DMS53 (cell line): ENCODE results near the gene MLF2.
"Not testable (repeated sequence)": the region's sequence is repeated elsewhere in the genome, so short reads cannot be mapped to it uniquely, and the experiment has no call there.

Source experiments
- DNase-seq: peaks from one replicate; lab custom pipeline; 2025; lab: John Stamatoyannopoulos, UW

MLF2 gene

DNA sequence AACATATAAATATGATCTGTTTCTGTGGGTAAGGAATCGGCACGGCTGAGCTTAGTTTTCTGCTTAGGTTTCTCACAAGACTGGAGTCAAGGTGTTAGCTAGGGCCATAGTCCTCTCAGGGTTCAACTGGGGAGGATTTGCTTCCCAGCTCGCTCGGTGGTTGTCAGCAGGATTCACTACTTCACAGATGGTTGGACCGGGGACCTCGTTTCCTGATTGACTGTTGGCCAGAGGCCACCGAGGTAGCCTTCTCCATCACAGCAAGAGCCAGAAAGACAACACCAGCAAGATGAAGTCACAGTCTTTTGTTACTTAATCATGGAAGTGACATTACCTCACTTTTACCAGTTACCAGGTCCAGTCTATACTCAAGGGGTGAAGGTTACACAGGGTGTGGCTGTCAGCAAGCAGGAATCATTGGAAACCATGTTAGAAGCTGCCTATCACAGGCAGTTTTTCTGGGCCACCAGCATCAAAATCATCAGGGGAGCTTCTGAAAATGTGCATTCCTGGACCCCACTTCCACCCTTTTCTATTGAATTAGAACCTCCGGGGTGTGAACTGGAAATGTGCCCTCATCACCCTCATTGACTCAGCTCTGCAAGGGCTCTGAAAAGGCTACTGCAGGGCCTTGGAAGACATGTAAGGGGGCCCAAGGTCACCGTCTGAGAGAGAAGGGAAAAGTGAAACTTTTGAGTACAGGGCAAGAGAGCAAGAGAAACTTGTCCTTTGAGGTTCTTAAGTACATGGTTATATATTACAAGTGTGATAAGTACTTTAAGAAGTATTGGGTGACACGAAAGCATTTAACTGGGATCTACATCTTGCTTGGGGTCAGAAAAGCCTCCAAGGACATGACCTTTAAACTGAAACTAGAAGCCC lies 18.2 kb downstream of the MLF2 start:
- DNase-seq: no peak

DNA sequence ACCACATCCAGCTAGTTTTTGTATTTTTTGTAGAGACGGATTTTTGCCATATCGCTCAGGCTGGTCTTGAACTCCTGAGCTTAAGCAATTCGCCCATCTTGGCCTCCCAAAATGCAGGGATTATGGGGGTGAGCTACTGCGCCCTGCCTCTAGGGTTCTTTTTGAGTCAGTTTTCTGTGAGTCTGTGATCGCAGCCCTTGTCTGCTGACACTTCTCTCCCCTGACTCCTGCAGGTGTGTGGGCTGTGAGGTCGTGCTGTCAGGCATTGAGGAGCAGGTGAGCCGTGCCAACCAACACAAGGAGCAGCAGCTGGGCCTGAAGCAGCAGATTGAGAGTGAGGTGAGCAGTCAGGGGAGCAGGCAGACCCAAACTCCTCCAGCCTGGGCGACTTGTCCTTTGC lies 22.8 kb downstream of the MLF2 start:
- DNase-seq: peak; percentile 32

DNA sequence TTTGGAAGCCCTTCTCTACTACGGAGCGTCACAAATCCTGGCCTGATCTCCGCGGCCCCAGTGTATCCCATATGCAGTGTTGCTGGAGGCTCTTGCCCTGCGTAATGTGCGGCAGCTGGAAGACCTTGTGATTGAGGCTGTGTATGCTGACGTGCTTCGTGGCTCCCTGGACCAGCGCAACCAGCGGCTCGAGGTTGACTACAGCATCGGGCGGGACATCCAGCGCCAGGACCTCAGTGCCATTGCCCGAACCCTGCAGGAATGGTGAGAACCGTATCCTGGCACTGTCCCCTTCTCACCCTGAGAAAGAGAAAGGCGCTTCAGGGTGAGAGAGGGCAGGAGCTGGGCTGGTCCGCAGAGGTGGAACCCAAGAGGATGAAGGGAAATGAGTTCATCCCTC lies 23.8 kb downstream of the MLF2 start:
- DNase-seq: no peak

DNA sequence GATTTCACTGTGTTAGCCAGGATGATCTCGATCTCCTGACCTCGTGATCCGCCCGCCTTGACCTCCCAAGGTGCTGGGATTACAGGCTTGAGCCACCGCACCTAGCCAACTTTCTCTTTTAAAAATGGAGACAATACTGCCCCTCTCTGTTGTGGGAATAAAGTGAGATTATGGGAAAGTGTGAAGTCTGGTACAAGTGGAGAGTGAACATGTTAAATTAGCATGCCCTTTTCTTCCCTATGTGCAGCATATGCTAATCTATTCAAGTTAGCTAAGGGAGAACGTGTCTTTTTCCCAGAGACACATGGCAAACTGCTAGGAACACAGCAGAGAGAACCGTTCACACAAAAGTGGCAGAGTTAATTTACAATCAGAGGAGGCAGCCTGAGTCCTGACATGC lies 27.6 kb downstream of the MLF2 start:
- no peak for DNase-seq

DNA sequence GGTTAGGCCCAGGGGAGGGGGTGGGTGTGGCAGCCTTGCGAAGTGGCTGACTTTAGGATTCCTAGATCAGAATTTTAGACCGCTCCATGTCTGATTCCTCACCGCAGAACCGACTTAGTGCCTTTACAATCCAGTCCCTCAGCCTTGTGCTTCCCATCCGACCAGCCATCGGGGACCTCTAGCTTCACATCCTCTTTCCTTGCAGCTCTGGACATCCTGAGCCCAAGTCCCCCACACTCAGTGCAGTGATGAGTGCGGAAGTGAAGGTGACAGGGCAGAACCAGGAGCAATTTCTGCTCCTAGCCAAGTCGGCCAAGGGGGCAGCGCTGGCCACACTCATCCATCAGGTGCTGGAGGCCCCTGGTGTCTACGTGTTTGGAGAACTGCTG lies 28.5 kb downstream of the MLF2 start:
- DNase-seq: peak; percentile 83

DNA sequence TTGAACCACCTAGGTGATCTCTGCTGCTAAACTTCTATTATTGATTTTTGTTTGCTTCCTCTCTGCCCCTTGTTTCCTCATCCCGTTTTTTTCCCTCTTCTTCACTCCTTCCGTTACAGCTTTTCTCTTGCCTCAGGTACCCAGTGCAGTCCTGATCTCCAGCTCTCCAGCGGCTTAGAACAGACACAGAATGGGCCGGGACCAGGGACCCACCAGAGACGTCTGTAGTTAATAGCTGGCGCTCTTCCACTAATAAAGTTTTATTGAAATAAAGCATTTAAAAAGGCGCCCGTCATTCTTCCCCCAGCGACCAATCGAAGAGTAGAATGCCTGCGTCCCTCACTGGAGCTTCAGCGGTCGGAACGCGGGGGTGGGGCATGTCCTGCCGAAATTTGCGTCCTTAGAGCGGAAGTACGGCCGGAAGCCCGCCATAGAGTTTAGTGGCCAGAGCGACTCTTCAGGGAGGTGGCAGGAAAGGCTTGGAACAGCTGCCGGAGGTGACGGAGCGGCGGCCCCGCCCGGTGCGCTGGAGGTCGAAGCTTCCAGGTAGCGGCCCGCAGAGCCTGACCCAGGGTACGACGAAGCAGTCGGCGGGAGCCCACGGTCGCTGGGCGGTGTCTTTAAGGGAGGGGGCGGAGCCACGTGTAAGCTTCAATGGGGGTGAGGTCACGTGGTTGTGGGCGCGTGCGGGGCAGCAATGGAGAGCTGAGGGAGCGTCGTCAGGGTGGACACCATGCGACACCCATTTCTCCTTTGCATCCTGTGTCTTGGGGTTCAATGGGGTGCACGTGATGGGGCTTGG lies 29.1 kb downstream of the MLF2 start, which contains the start of gene COPS7A:
Gene COPS7A (plus strand): TSS at position 440 of the 802 bp plus-strand sequence. CDS start 611 bp downstream, outside the sequence.
- DNase-seq: peak; percentile 100

DNA sequence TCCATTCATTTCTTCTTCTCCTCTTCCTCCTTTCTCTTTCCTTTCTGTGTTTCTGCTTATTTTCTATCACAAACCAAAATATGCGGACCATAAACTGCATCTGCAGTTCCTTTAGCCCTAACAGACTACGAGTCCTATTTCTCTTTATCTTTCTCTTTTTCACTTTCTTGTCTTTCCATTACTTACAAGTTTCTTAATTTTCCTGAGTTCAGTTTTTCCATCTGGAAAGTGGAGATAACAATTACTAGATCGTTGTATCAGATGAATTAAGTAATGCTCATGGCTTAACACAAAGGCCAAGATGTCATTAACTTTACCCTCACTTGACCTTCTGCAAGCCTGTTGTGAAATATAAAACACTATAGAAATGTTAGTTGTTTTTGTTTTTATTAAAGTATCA lies 30.1 kb downstream of the MLF2 start:
- DNase-seq: no peak

DNA sequence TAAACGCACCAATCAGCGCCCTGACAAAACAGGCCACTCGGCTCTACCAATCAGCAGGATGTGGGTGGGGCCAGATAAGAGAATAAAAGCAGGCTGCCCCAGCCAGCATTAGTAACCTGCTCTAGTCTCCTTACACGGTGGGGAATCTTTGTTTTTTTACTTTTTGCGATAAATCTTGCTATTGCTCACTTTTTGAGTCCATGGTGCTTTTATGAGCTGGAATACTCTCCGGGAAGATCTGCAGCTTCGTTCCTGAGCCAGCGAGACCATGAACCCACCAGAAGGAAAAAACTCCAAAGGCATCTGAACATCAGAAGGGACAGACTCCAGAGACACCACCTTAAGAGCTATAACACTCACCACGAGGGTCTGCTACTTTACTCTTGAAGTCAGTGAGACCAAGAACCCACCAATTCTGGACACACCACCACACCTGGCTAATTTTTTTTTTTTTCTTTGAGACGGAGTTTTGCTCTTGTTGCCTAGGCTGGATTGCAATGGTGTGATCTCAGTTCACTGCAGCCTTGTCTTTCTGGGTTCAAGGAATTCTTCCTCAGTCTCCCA lies 36.0 kb downstream of the MLF2 start:
- no peak for DNase-seq

DNA sequence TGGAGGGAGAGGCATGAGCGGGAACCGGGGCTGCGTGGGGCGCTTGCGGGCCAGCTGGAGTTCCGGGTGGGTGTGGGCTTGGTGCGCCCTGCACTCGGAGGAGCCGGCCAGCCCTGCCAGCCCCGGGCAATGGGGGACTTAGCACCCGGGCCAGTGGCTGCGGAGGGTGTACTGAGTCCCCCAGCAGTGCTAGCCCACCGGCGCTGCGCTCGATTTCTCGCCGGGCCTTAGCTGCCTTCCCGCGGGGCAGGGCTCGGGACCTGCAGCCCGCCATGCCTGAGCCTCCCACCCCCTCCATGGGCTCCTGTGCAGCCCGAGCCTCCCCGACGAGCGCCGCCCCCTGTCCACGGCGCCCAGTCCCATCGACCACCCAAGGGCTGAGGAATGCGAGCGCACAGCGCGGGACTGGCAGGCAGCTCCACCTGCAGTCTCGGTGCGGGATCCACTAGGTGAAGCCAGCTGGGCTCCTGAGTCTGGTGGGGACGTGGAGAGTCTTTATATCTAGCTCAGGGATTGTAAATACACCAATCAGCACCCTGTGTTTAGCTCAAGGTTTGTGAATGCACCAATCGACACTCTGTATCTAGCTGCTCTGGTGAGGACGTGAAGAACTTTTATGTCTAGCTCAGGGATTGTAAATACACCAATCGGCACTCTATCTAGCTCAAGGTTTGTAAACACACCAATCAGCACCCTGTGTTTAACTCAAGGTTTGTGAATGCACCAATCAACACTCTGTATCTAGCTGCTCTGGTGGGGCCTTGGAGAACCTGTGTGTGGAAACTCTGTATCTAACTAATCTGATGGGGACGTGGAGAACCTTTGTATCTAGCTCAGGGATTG lies 36.7 kb downstream of the MLF2 start:
- DNase-seq: not testable (repeated sequence)

DNA sequence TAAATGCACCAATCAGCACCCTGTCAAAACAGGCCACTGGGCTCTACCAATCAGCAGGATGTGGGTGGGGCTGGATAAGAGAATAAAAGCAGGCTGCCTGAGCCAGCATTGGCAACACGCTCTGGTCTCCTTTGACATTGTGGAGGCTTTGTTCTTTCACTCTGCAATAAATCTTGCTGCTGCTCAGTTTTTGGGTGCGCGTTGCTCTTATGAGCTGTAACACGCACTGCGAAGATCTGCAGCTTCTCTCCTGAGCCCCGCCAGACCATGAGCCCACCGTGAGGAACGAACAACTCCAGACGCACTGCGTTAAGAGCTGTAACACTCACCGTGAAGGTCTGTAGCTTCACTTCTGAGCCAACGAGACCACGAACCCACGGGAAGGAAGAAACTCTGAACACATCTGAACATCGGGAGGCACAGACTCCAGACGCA lies 44.0 kb downstream of the MLF2 start:
- DNase-seq: no peak

DNA sequence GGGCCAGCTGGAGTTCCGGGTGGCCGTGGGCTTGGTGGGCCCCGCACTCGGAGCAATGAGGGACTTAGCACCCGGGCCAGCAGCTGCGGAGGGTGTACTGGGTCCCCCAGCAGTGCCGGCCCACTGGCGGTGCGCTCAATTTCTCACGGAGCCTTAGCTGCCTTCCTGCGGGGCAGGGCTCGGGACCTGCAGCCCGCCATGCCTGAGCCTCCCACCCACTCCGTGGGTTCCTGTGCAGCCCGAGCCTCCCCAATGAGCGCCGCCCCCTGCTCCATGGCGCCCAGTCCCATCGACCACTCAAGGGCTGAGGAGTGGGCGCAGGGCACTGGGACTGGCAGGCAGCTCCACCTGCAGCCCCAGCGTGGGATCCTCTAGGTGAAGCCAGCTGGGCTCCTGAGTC lies 44.6 kb downstream of the MLF2 start:
- DNase-seq: not testable (repeated sequence)

DNA sequence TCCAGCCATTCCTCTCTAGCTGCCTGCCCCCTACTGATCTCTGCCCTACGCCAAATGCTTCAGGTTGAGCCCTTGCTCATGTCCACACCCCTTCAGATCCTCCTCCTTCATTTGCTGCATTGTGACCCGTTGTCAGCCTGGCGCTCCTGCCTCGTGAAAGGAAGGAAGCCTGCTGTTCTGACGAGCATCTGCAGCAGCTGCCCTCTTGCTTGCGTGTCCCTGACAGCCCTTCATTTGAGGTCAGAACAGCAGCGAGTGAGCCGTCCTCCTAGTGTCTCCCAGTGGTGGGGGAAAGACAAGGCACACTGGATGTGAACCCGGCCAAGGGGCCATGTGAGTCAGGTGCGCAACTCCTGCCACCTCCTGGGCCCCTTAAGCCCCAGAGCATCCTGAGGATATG lies 49.3 kb downstream of the MLF2 start:
- peak; percentile 92 for DNase-seq

DNA sequence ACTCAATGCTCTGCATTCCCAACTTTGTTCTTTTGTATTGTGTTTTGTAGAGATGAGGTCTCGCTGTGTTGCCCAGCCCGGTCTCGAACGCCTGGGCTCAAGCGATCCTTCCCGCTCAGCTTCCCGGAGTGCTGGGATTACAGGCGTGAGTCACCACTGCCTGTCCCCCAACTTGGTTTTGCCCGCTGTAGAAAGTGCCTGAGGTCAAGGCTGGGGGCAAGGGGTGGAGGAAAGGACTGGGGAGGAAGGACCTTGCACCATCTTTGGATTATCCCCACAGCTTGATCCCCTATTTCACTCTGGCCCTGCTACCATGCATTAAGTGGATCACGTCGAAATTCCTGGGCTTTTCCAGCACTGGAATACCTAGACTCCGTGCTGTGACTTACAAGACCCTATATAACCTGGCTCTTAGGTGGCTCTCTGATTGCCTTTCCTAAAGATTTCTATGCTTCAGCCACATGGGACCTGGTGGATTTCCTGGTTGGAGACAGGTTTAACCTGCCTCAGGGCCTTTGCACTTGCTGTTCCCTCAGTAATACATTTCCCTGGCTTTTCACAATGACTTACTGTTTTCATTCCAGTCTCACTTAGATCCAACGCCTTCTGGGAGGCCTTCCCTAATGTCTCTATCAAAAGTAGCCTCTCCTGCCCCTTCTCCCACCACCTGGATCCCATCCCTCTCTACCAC lies 51.7 kb downstream of the MLF2 start:
- DNase-seq: no peak

DNA sequence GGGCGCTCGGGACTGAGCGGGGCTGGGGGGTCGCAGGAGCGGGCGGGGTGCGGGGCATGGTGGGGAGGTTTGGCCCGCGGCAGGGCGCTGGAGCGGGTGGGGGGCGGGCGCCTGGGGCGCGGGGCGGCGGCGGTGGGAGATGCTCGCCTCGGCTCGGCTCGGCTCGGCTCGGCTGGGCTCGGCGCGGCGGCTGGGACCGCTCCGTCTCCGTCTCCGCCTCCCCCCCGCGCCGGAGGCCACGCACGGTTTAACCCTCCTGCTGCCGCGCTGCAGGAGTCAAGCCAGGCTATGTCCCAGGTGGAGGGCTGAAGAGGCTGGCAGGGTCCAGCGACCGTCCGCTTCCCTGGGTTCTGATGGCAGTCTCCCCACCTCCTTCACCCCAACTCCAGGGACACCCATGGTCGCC lies 52.3 kb downstream of the MLF2 start, which contains the start of gene PIANP:
Gene PIANP (minus strand): TSS at position 170 of the 406 bp plus-strand sequence. CDS start 2,754 bp downstream, outside the sequence.
- peak; percentile 72 for DNase-seq

DNA sequence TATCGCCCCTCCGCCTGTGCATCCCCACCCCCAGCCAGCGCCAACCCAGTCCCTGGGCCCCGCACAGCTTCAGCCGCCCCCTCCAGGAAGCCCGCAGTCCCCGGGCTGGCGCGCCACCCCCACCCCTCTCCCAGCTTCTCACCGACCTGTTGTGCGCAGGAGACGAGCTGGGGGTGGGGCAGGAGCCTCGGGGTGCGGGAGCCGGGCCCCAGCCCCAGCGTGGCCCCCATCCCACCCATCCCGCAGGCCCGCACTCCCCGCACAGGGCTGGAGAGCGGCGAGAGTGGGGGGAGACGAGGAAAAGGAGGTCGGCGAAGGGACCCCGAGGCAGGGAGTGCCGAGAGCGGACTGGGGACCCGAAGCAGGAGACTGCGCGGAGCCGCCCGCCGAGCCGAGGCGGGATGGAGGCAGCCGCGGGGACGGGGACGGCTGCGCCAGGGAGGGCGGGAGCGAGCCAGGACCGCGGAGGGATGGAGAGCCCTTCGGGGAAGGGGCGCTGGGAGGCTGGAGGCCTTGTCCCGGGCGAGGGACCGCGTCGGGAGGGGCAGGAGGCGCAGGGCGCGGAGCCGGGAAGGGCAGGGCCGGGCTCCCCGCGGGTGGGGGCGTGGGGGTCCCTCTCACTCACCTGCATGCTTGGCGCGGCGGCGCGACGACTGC lies 52.8 kb downstream of the MLF2 start:
- peak; percentile 50 for DNase-seq

DNA sequence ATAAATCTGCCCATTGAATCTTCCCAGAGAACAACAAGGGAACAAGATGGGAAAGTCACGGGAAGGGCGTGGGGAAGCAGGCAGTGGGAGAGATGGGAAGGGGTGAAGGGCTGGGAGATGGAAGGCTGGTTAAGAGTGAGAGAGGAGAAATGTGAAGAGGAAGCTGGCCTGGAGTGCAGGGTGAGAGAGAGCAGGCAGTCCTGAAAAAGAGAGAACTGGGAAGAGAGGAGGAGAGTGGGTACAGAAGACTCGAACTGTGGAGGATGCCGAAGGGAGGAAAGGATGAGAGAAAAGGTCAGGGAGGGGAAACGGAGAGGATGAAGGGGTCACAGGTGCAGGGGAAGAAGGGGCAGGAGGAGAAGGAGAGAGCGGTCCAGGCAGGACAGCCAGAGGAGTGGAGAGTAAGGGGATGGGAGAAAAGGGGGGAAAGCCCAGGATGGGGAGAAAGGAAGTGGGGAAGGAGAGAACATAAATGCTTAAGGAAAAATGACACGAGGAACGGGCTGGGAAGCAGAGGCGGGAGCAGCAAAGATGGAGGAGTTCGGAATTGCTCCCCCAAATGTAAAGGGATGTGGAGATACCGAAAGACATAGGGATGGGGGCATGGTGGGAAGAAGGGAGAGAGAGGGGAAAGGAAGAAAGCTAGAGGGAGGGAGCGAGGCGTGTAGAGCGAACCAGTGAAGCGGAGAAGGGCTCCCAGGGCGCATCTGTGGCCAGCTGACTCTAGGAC lies 53.5 kb downstream of the MLF2 start:
- DNase-seq: no peak

DNA sequence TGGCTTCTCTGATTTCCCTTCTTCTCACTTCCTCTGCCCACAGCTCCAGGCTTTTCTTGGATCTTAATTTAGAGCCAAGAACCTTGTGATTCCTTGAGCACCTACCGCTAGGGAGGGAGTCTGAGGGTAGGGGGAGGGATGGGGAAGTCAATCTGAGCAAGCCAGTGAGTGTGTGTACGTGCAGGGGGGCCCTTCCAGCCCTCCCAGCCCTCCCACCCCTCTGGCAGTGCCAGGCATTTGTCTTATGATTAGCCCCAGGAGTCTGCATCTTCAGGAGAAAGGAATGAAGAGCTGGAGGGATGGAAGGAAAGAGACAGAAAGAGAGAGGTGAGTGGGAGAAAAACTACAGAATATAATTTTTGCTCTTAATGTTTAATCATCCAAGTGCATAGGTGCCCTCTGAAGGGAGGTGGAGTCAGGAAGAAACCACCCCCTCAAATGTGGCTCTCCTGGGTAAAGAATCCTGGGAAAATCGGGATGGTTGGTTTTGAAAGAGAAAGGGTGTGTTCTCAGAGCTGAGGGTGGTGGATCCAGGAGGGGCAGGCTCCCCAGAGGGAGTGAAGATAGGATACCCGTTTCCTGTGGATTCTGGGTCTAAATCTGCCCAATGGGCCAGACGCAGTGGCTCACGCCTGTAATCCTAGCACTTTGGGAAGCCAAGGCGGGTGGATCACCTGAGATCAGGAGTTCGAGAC lies 54.4 kb downstream of the MLF2 start:
- no peak for DNase-seq
